DND-41 (cell line): ENCODE data around the gene USP19.

Experiments used
- ATAC-seq: fragments of 200-7000 bp; cut with Tn5 transposase; 3 replicates; pipeline ENCODE4 v1.9.1; 2021; ENCODE audit warnings: low read depth; ENCODE audit not compliant: insufficient read depth
- DNase-seq: peaks from one replicate; pipeline ENCODE4 v3.0.0-alpha.2; 2020
- H2AFZ ChIP-seq: 2 replicates; pipeline ENCODE4 v1.6.0; 2012; ENCODE audit warnings: low read depth, low read length
- H3K27ac ChIP-seq: 2 replicates; pipeline ENCODE4 v1.5.1; 2012; ENCODE audit warnings: low read length, inconsistent platforms
- H3K27me3 ChIP-seq: fragments of 200-600 bp; sonication (generic); 2 replicates; pipeline ENCODE4 v1.6.0; 2012; ENCODE audit warnings: low read length, mild to moderate bottlenecking, inconsistent platforms; ENCODE audit not compliant: insufficient read depth, poor library complexity
- H3K36me3 ChIP-seq: 2 replicates; pipeline ENCODE4 v1.5.1; 2012; ENCODE audit warnings: low read length, inconsistent platforms; ENCODE audit not compliant: insufficient read depth
- H3K4me1 ChIP-seq: 2 replicates; pipeline ENCODE4 v1.5.1; 2012; ENCODE audit warnings: mild to moderate bottlenecking, low read length; ENCODE audit not compliant: insufficient read depth
- H3K4me2 ChIP-seq: 2 replicates; pipeline ENCODE4 v1.6.0; 2012; ENCODE audit warnings: mild to moderate bottlenecking, moderate library complexity, low read length, inconsistent platforms; ENCODE audit not compliant: insufficient read depth
- H3K4me3 ChIP-seq, 2 experiments: fragments of 200-600 bp in 1 of 2; shearing (Covaris generic) in 1 of 2; 2 replicates each; pipeline ENCODE4 v1.5.1; 2012 to 2016; ENCODE audit warnings: inconsistent platforms in 2 of 2, low read length in 2 of 2, mild to moderate bottlenecking in 2 of 2, low read depth in 1 of 2, moderate library complexity in 1 of 2
- H3K79me2 ChIP-seq: 2 replicates; pipeline ENCODE4 v1.6.0; 2012; ENCODE audit warnings: low read length, inconsistent platforms; ENCODE audit not compliant: insufficient read depth
- H3K9ac ChIP-seq: 2 replicates; pipeline ENCODE4 v1.6.0; 2012; ENCODE audit warnings: low read depth, mild to moderate bottlenecking, inconsistent platforms, low read length, moderate library complexity
- H3K9me3 ChIP-seq: 2 replicates; pipeline ENCODE4 v1.5.1; 2012; ENCODE audit warnings: low read length, moderate library complexity, mild to moderate bottlenecking, inconsistent platforms; ENCODE audit not compliant: insufficient read depth, severe bottlenecking
- H4K20me1 ChIP-seq: 2 replicates; pipeline ENCODE4 v1.6.0; 2012; ENCODE audit warnings: low read length; ENCODE audit not compliant: insufficient read depth
- EZH2 ChIP-seq: IDR thresholded peaks from 3 replicates; pipeline ENCODE4 v1.6.1; 2012; ENCODE audit warnings: borderline replicate concordance, low read depth, mild to moderate bottlenecking, moderate library complexity, low read length, inconsistent platforms; ENCODE audit not compliant: severe bottlenecking
- TF ChIP-seq, protein P1 (sequence below): IDR thresholded peaks from 2 replicates; pipeline ENCODE4 v1.5.1; 2012; ENCODE audit warnings: borderline replicate concordance, low read length, moderate library complexity, mild to moderate bottlenecking; ENCODE audit not compliant: poor library complexity, severe bottlenecking; ENCODE audit errors: extremely low read depth

Gene USP19

DNA sequence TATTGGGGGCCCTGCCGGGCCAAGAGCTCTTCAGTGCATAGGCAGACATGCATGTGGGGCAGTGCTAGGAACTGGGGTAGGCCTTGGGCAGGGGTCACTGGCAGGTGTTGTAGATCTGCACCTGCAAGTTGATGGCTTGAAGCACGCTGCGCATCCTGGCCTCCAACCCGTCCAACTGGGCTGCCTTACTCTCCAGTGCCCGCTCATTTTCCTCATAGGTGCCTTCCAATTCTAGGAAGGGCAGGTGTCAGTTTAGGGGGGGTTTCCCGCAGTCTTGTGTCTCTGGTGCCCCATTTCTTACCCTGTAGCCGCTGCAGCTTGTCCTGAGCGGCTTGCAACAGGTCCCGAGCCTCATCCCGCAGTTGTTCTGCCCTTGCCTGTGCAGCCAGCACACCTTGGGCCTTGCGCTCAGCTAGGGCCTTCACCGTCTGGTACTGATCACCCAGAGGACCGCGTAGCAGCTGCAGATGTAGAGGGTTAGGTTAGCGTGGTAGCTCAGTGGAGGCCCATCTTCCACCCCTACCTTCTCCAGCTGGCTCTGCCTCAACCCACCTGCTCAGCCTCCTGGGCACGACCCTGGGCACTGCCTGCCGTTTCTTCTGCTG, 611 bp upstream of the USP19 start:
- Histone ChIP-seq H4K20me1 (peaks cover 6% of the 10 kb centered on the region; the same call in 1 of the 2 replicates), H2AFZ (peak overlapping the region; percentile 76), H3K4me3 (peak overlapping the region in 1 of 2 experiments; percentile 100; a peak in 2 of 4 replicates), H3K9me3 (no peaks in the 10 kb centered on the region), H3K27ac (peak overlapping the region; percentile 69), H3K9ac (peak overlapping the region; percentile 99), H3K36me3 (peaks cover 43% of the 10 kb centered on the region), H3K79me2 (peaks cover 19% of the 10 kb centered on the region), H3K4me2 (peak overlapping the region; percentile 97), H3K27me3 (no peaks in the 10 kb centered on the region), H3K4me1 (peaks cover 23% of the 10 kb centered on the region)
- ATAC-seq (no peak), DNase-seq (peak; percentile 22)
- TF ChIP-seq EZH2, result no peak
- TF ChIP-seq, protein P1, sequence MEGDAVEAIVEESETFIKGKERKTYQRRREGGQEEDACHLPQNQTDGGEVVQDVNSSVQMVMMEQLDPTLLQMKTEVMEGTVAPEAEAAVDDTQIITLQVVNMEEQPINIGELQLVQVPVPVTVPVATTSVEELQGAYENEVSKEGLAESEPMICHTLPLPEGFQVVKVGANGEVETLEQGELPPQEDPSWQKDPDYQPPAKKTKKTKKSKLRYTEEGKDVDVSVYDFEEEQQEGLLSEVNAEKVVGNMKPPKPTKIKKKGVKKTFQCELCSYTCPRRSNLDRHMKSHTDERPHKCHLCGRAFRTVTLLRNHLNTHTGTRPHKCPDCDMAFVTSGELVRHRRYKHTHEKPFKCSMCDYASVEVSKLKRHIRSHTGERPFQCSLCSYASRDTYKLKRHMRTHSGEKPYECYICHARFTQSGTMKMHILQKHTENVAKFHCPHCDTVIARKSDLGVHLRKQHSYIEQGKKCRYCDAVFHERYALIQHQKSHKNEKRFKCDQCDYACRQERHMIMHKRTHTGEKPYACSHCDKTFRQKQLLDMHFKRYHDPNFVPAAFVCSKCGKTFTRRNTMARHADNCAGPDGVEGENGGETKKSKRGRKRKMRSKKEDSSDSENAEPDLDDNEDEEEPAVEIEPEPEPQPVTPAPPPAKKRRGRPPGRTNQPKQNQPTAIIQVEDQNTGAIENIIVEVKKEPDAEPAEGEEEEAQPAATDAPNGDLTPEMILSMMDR, result no peak

DNA sequence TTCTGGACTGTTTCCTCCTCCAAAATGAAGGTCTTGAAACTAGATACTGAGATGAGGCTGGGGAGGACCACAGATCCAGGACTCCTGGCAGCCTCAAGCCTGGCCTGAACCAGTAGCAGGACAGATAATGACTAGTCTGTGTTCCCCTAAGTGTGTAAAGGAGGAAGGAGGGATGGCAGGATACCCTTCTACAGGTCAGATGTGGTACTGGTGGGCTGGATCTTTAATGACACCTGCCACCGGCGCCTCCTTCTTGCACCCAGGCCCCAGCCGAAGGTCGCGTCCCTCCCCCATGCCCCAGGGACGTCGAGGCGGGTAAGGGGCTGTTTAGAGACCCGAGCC, 556 bp downstream of the USP19 start:
- peak; percentile 16 for DNase-seq
- peaks cover 19% of the 10 kb centered on the region for H3K79me2 ChIP-seq
- H4K20me1 ChIP-seq, result peaks cover 6% of the 10 kb centered on the region; the same call in 1 of the 2 replicates
- H3K27ac ChIP-seq, result peak overlapping the region; percentile 94
- peak overlapping the region; percentile 97 for H3K4me2 ChIP-seq
- no peaks in the 10 kb centered on the region for H3K9me3 ChIP-seq
- H3K36me3 ChIP-seq, result peaks cover 54% of the 10 kb centered on the region
- peak overlapping the region; percentile 99 for H3K9ac ChIP-seq
- TF ChIP-seq EZH2, result no peak
- 0 out of 3 replicates have a peak, but pooled peaks have one; percentile 3 for ATAC-seq
- peak overlapping the region; percentile 59 to 100 for H3K4me3 ChIP-seq
- H3K4me1 ChIP-seq, result peaks cover 23% of the 10 kb centered on the region
- H2AFZ ChIP-seq, result peak overlapping the region; percentile 98
- no peaks in the 10 kb centered on the region for H3K27me3 ChIP-seq

DNA sequence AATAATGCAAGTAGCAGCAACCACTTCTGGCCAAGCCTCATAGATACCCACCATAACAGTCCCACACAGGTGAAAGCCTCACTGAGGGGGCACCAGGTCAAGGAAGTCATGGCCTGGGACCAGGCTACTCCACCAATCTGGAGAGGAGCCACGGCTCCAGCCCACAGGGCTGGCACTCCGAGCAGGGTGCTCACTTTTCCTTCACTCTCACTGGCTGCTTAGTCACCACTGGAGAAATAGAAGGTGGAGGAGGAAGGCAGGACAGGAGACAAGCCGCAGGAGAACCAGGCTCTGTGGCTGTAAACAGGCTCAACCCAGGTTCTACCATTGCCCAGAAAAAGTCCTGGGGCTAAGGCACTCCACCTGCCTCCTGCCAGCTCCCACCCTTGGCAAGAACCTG, 1.2 kb downstream of the USP19 start:
- Histone ChIP-seq H3K4me1 (peaks cover 23% of the 10 kb centered on the region), H3K36me3 (peaks cover 61% of the 10 kb centered on the region), H2AFZ (no peak overlapping the region), H3K9me3 (no peaks in the 10 kb centered on the region), H3K27me3 (no peaks in the 10 kb centered on the region), H3K79me2 (peaks cover 19% of the 10 kb centered on the region), H3K9ac (peak overlapping the region; percentile 99), H3K27ac (peak overlapping the region; percentile 94), H3K4me2 (peak overlapping the region; percentile 97), H3K4me3 (peak overlapping the region; percentile 59 to 100; a peak in 3 of 4 replicates), H4K20me1 (peaks cover 6% of the 10 kb centered on the region; the same call in 1 of the 2 replicates)
- ATAC-seq, result no peak
- DNase-seq, result no peak
- no peak for TF ChIP-seq EZH2
- TF ChIP-seq, protein P1, result no peak

DNA sequence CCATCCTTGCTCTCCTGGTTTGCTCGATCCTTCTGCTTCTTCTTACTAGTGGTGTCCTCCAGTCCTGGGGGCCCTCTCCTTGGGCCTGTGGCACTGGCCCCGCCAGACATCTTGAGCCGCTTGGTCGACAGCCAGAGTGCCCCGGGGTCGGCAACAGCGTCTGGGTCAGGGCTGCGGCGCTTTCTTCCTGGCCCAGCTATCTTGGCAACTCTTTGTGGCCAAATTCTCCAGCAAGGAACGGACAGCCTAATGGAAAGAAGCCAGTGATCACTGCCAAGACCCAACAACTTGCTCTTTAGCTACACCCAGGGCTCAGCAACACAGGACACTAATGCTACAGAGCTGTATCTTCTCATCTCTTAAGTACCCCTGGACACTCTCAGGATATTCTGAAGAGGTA, 1.6 kb downstream of the USP19 start:
- Histone ChIP-seq H3K9ac (peak overlapping the region; percentile 99), H3K4me2 (peak overlapping the region; percentile 97), H3K4me3 (peak overlapping the region in 1 of 2 experiments; percentile 100; a peak in 3 of 4 replicates), H3K27ac (peak overlapping the region; percentile 94), H3K27me3 (no peaks in the 10 kb centered on the region), H3K36me3 (peaks cover 65% of the 10 kb centered on the region), H3K79me2 (peaks cover 19% of the 10 kb centered on the region), H2AFZ (no peak overlapping the region), H3K4me1 (peaks cover 23% of the 10 kb centered on the region), H4K20me1 (peaks cover 6% of the 10 kb centered on the region; the same call in 1 of the 2 replicates), H3K9me3 (no peaks in the 10 kb centered on the region)
- no peak for DNase-seq
- TF ChIP-seq, protein P1, result no peak
- TF ChIP-seq EZH2, result no peak
- ATAC-seq, result no peak
